HCT116 (cell line): ENCODE results near the gene HCN3. TPM values are rescaled to one million over a fixed set of nuclear protein-coding genes. Genes with fewer than 3 reads are reported as not detected.

Experiments
- ATAC-seq: fragments of 200-7000 bp; cut with Tn5 transposase; 2 replicates; pipeline ENCODE4 v1.9.1; 2020; ENCODE audit warnings: mild to moderate bottlenecking, moderate library complexity
- BruUV-seq: library from RNA; stranded (reverse); fragments of 400-500 nt; replicated peaks from 2 replicates; lab custom pipeline; 2021; lab: Mats Ljungman, UMichigan
- CTCF ChIA-PET: fragments of 300-600 bp; sonication (Branson Sonifier 250); formaldehyde crosslinking; loops from one replicate; lab custom pipeline; 2021; ENCODE audit warnings: antibody characterized with exemption; lab: Charles Lee
- POLR2A ChIA-PET: fragments of 300-600, 350-600 bp; sonication (Branson Sonifier 250); formaldehyde crosslinking; loops from one replicate; lab custom pipeline; 2021; ENCODE audit warnings: antibody characterized with exemption; lab: Charles Lee
- RAD21 ChIA-PET, 2 experiments: fragments of 300-600 bp; sonication (Branson Sonifier 250); formaldehyde crosslinking; loops; one replicate each; lab custom pipeline; 2023; ENCODE audit warnings: low total read pairs in 2 of 2; ENCODE audit not compliant: uncharacterized antibody in 2 of 2, unreplicated experiment in 2 of 2, low non-redundant PET in 1 of 2; lab: Charles Lee
- DNase-seq: peaks from one replicate; pipeline ENCODE4 v3.0.0-alpha.2; 2010; ENCODE audit warnings: low read depth, low spot score
- H2AFZ ChIP-seq: fragments of 200-600 bp; shearing (Covaris generic), sonication (generic); 2 replicates; pipeline ENCODE4 v1.6.1; 2017; ENCODE audit warnings: low read depth, mixed run types, mixed read lengths, antibody characterized with exemption, low read length; ENCODE audit not compliant: poor library complexity, severe bottlenecking
- H3K27ac ChIP-seq: 2 replicates; pipeline ENCODE4 v1.5.1; 2012; ENCODE audit warnings: low read depth, low read length
- H3K27me3 ChIP-seq: fragments of 200-600 bp; sonication (generic); 2 replicates; pipeline ENCODE4 v1.6.1; 2016; ENCODE audit warnings: mixed run types, low read length, mixed read lengths; ENCODE audit not compliant: insufficient read depth
- H3K36me3 ChIP-seq, 2 experiments: fragments of 200-500 bp in 1 of 2; fragments of 200-600 bp in 1 of 2; sonication (Bioruptor generic) in 1 of 2; sonication (generic) in 1 of 2; 2 replicates each; pipeline versions ENCODE4 v1.5.1 to v1.6.1; 2014 to 2016; ENCODE audit warnings: low read length in 2 of 2, inconsistent platforms in 1 of 2, mixed read lengths in 1 of 2, mixed run types in 1 of 2; ENCODE audit not compliant: insufficient read depth in 2 of 2, control insufficient read depth in 1 of 2
- H3K4me1 ChIP-seq, 2 experiments: fragments of 200-600 bp in 1 of 2; sonication (generic) in 1 of 2; 2 replicates each; pipeline versions ENCODE4 v1.5.1 to v1.6.1; 2012 to 2017; ENCODE audit warnings: low read length in 2 of 2, inconsistent platforms in 1 of 2, mild to moderate bottlenecking in 1 of 2, mixed read lengths in 1 of 2, mixed run types in 1 of 2, moderate library complexity in 1 of 2; ENCODE audit not compliant: insufficient read depth in 2 of 2, control insufficient read depth in 1 of 2
- H3K4me2 ChIP-seq: fragments of 200-600 bp; sonication (generic); 2 replicates; pipeline ENCODE4 v1.6.1; 2017; ENCODE audit warnings: mixed run types, low read length, mixed read lengths
- H3K4me3 ChIP-seq, 2 experiments: fragments of 200-600 bp in 1 of 2; sonication (generic) in 1 of 2; replicated peaks in 1 of 2; 2 replicates each; pipeline ENCODE4 v1.5.1; 2011 to 2016; ENCODE audit warnings: low read length in 2 of 2, control low read depth in 1 of 2, low read depth in 1 of 2, mild to moderate bottlenecking in 1 of 2, mixed read lengths in 1 of 2, mixed run types in 1 of 2
- H3K79me2 ChIP-seq: fragments of 200-600 bp; sonication (generic); 2 replicates; pipeline ENCODE4 v1.6.1; 2017; ENCODE audit warnings: mild to moderate bottlenecking, mixed run types, low read length, moderate library complexity, mixed read lengths; ENCODE audit not compliant: insufficient read depth
- H3K9ac ChIP-seq: fragments of 200-600 bp; sonication (generic); 2 replicates; pipeline ENCODE4 v1.6.1; 2016; ENCODE audit warnings: low read length, mixed read lengths
- H3K9me2 ChIP-seq: fragments of 200-600 bp; sonication (generic), shearing (Covaris generic); 2 replicates; pipeline ENCODE4 v1.6.1; 2017; ENCODE audit warnings: mixed run types, mild to moderate bottlenecking, moderate library complexity; ENCODE audit not compliant: insufficient read depth
- H3K9me3 ChIP-seq, 2 experiments: fragments of 200-500 bp in 1 of 2; fragments of 200-600 bp in 1 of 2; sonication (Bioruptor generic) in 1 of 2; sonication (generic) in 1 of 2; 2 replicates each; pipeline ENCODE4 v1.6.1; 2014 to 2017; ENCODE audit warnings: low read length in 2 of 2, mixed read lengths in 2 of 2, inconsistent platforms in 1 of 2, low read depth in 1 of 2, mild to moderate bottlenecking in 1 of 2, mixed run types in 1 of 2, moderate library complexity in 1 of 2; ENCODE audit not compliant: control insufficient read depth in 1 of 2, insufficient read depth in 1 of 2
- H4K20me1 ChIP-seq: fragments of 200-600 bp; sonication (generic), shearing (Covaris generic); 2 replicates; pipeline ENCODE4 v1.6.1; 2017; ENCODE audit warnings: mixed run types, mild to moderate bottlenecking, moderate library complexity; ENCODE audit not compliant: insufficient read depth
- ATF3 ChIP-seq: IDR thresholded peaks from 2 replicates; pipeline ENCODE4 v1.6.1; 2012
- CBX3 ChIP-seq: IDR thresholded peaks from 2 replicates; pipeline ENCODE4 v1.6.1; 2012; ENCODE audit warnings: low read depth
- EGR1 ChIP-seq: IDR thresholded peaks from 2 replicates; pipeline ENCODE4 v1.6.1; 2012; ENCODE audit warnings: low read depth
- ELF1 ChIP-seq: IDR thresholded peaks from 2 replicates; pipeline ENCODE4 v1.6.1; 2012; ENCODE audit warnings: low read depth, borderline replicate concordance
- EZH2 ChIP-seq: fragments of 200-600 bp; sonication (generic); IDR thresholded peaks from 2 replicates; pipeline ENCODE4 v1.6.1; 2017; ENCODE audit warnings: antibody characterized with exemption, mixed run types
- JUND ChIP-seq: IDR thresholded peaks from 2 replicates; pipeline ENCODE4 v1.6.1; 2012
- POLR2A ChIP-seq: IDR thresholded peaks from 2 replicates; pipeline ENCODE4 v1.7.0; 2011; ENCODE audit warnings: borderline replicate concordance; ENCODE audit not compliant: insufficient read depth, insufficient read length; ENCODE audit errors: extremely low read depth
- POLR2AphosphoS5 ChIP-seq: IDR thresholded peaks from 2 replicates; pipeline ENCODE4 v1.6.1; 2011; ENCODE audit warnings: mild to moderate bottlenecking, low read depth, low read length, moderate library complexity
- RAD21 ChIP-seq: IDR thresholded peaks from 2 replicates; pipeline ENCODE4 v1.6.1; 2012; ENCODE audit warnings: low read depth, mild to moderate bottlenecking
- SIN3A ChIP-seq: IDR thresholded peaks from 2 replicates; pipeline ENCODE4 v1.6.1; 2012; ENCODE audit warnings: low read depth
- SP1 ChIP-seq: IDR thresholded peaks from 2 replicates; pipeline ENCODE4 v1.6.1; 2012; ENCODE audit warnings: low read depth
- SRF ChIP-seq: IDR thresholded peaks from 2 replicates; pipeline ENCODE4 v1.6.1; 2012; ENCODE audit warnings: low read depth
- TCF7L2 ChIP-seq: IDR thresholded peaks from 2 replicates; pipeline ENCODE4 v1.7.0; 2011; ENCODE audit warnings: borderline replicate concordance, inconsistent platforms; ENCODE audit not compliant: insufficient read depth, insufficient read length; ENCODE audit errors: extremely low read depth
- YY1 ChIP-seq: IDR thresholded peaks from 2 replicates; pipeline ENCODE4 v1.6.1; 2011; ENCODE audit warnings: low read length, low read depth, moderate library complexity, mild to moderate bottlenecking; ENCODE audit not compliant: insufficient replicate concordance; ENCODE audit errors: extremely low read depth
- ZBTB33 ChIP-seq: IDR thresholded peaks from 2 replicates; pipeline ENCODE4 v1.6.1; 2011; ENCODE audit warnings: mild to moderate bottlenecking, low read length, moderate library complexity; ENCODE audit not compliant: insufficient replicate concordance; ENCODE audit errors: extremely low read depth
- intact Hi-C: fragments of 100-400 bp; cut with micrococcal nuclease; formaldehyde crosslinking; loops from 2 replicates; pipeline ENCODE4 v1.10.0; 2022
- total RNA-seq: library from RNA; stranded (reverse); gene quantifications from one replicate; pipeline ENCODE4 v1.2.1, GENCODE V29; 2021; ENCODE audit not compliant: unreplicated experiment
- TF ChIP-seq, protein P1 (sequence below), 3 experiments: fragments of 200-600 bp in 1 of 3; sonication (generic) in 1 of 3; IDR thresholded peaks in 2 of 3; conservative IDR thresholded peaks in 1 of 3; 2 replicates each; pipeline ENCODE4 v1.5.1; 2012 to 2017; ENCODE audit warnings: low read depth in 2 of 3, low read length in 2 of 3, antibody characterized with exemption in 1 of 3, borderline replicate concordance in 1 of 3, control low read depth in 1 of 3, mild to moderate bottlenecking in 1 of 3, mixed read lengths in 1 of 3, mixed run types in 1 of 3, moderate library complexity in 1 of 3; ENCODE audit not compliant: insufficient read depth in 1 of 3
- TF ChIP-seq, protein P2 (sequence below): IDR thresholded peaks from 2 replicates; pipeline ENCODE4 v1.6.1; 2012

HCN3 gene
- total RNA-seq, 1 experiment from 2014 or later, result 8.5 TPM

DNA sequence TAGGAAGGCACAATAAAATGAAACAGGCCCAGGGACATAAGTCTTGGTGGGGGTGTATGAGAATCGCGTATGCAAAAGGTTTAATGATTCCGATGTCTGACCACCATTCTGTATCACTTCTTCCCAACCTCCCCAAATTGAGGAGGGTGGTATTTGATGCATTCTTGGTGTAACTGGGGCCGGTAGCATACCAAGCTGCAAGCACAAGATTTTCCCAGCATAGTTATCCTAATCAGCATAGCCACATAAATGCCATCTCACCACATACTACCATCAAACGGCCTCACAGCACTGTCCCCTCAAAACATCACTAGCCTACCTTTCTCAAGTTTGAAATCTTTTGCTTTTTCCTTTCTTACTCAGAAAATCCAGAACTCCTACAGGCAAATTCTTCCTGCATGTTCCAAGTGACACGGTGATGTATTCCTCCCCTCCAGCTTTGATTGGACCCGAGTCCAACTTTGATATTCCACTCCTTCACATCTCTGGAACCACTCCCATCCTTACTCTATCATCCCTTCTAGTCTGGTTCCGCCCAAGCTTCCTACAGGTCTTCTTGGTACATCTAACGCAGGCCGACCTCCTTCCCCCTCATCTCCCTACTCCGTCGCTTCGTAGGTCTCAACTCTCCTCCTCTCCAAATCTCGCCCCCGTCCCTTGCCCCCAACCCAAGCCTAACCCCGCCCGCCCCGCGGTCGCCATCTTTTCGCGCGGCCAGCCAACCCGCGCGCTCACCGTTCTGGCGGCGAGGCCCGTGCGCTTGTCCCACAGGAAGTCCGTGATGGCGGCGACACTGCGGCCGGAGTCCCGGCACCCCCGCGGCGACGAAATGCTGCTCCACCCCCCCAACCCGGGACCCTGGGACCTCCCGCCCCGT, 4.6 kb upstream of the HCN3 start:
- H3K79me2 ChIP-seq, result peaks cover 52% of the 10 kb centered on the region
- ChIA-PET POLR2A (interaction anchor here (0.6 to 2.4 kb wide), 10 partner anchors 11 to 548 kb away, joined by 3 to 19 read pairs (median 4); partner anchors contain the start of genes ENTREP3 and SCAMP3), CTCF (interaction anchor here (0.6 to 1.2 kb wide), 5 partner anchors 21 to 100 kb away, joined by 3 to 9 read pairs (median 3); partner anchors contain the start of genes FDPS, KRTCAP2, MTX1 and THBS3), RAD21 (interaction anchor here (0.5 to 1.2 kb wide), 5 partner anchors 48 to 290 kb away, joined by 3 to 7 read pairs (median 3); partner anchors contain the start of genes ASH1L (in 1 of the 2) and ZBTB7B (in 1 of the 2))
- DNase-seq, result no peak
- BruUV-seq, result TSS peak; percentile 83
- H3K27me3 ChIP-seq, result no peaks in the 10 kb centered on the region
- peak overlapping the region; percentile 78 for H3K9ac ChIP-seq
- peak overlapping the region; percentile 96 for H3K27ac ChIP-seq
- peak overlapping the region; percentile 97 for H3K4me2 ChIP-seq
- H3K4me1 ChIP-seq, result peaks cover 13 to 26% of the 10 kb centered on the region in 2 experiments
- no peaks in the 10 kb centered on the region for H3K9me3 ChIP-seq
- H2AFZ ChIP-seq, result no peak overlapping the region
- no peaks in the 10 kb centered on the region for H4K20me1 ChIP-seq
- H3K36me3 ChIP-seq, result peaks cover 22 to 31% of the 10 kb centered on the region in 2 experiments
- no peaks in the 10 kb centered on the region for H3K9me2 ChIP-seq
- H3K4me3 ChIP-seq, result peak overlapping the region; percentile 82 to 85
- peak; percentile 49 for ATAC-seq
- intact Hi-C loops, result no loop called here
- TF ChIP-seq YY1 (peak; percentile 59), SRF (no peak), RAD21 (no peak), TCF7L2 (peak; percentile 79), EZH2 (no peak), SP1 (no peak), SIN3A (no peak), ATF3 (no peak), POLR2AphosphoS5 (no peak), CBX3 (no peak), ELF1 (no peak), POLR2A (no peak), JUND (no peak), ZBTB33 (no peak), EGR1 (no peak)
- TF ChIP-seq, protein P1, sequence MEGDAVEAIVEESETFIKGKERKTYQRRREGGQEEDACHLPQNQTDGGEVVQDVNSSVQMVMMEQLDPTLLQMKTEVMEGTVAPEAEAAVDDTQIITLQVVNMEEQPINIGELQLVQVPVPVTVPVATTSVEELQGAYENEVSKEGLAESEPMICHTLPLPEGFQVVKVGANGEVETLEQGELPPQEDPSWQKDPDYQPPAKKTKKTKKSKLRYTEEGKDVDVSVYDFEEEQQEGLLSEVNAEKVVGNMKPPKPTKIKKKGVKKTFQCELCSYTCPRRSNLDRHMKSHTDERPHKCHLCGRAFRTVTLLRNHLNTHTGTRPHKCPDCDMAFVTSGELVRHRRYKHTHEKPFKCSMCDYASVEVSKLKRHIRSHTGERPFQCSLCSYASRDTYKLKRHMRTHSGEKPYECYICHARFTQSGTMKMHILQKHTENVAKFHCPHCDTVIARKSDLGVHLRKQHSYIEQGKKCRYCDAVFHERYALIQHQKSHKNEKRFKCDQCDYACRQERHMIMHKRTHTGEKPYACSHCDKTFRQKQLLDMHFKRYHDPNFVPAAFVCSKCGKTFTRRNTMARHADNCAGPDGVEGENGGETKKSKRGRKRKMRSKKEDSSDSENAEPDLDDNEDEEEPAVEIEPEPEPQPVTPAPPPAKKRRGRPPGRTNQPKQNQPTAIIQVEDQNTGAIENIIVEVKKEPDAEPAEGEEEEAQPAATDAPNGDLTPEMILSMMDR (IDR thresholded peaks at IDR 0.05 in 2 of 3, conservative IDR thresholded peaks at IDR 0.05 in 1 of 3; ENCODE audit: borderline replicate concordance in 1 of 3, insufficient read depth in 1 of 3, low read depth in 2 of 3, low read length in 2 of 3), result no peak
- TF ChIP-seq, protein P2, sequence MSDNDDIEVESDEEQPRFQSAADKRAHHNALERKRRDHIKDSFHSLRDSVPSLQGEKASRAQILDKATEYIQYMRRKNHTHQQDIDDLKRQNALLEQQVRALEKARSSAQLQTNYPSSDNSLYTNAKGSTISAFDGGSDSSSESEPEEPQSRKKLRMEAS, result no peak
